Endothelial cell of umbilical vein (primary cell): Measurements from ENCODE around the gene F5. TPM values are rescaled to one million over a fixed set of nuclear protein-coding genes. Genes with fewer than 3 reads are reported as not detected.

ENCODE experiments used
- BruUV-seq: library from RNA; stranded (reverse); fragments of 400-500 nt; replicated peaks from 2 replicates; lab custom pipeline; 2021; lab: Mats Ljungman, UMichigan
- CTCF ChIA-PET: fragments of 300-600, 350-600 bp; sonication (Branson Sonifier 250); formaldehyde crosslinking; loops from one replicate; lab custom pipeline; 2021; ENCODE audit warnings: antibody characterized with exemption, inconsistent platforms; lab: Charles Lee
- POLR2A ChIA-PET: fragments of 300-600, 350-600 bp; sonication (Branson Sonifier 250); formaldehyde crosslinking; loops from one replicate; lab custom pipeline; 2021; ENCODE audit warnings: antibody characterized with exemption, inconsistent platforms; lab: Charles Lee
- DNase-seq: peaks from one replicate; pipeline ENCODE4 v3.0.0-alpha.2; 2011; ENCODE audit warnings: low read depth, low spot score
- FAIRE-seq: peaks from 2 replicates; lab custom pipeline; 2011; peaks lifted over from hg19 to GRCh38; lab: Jason Lieb, UNC
- H2AFZ ChIP-seq: 2 replicates; pipeline ENCODE4 v1.6.0; 2012; ENCODE audit warnings: low read depth, low read length, control low read depth, inconsistent platforms
- H3K27ac ChIP-seq: 2 replicates; pipeline ENCODE4 v1.5.1; 2011; ENCODE audit warnings: low read depth, mild to moderate bottlenecking, control low read depth, low read length, moderate library complexity; ENCODE audit not compliant: insufficient read depth
- H3K27me3 ChIP-seq, 2 experiments: 2 replicates each; pipeline versions ENCODE4 v1.6.0 to v1.6.1; 2011; ENCODE audit warnings: low read length in 2 of 2, mixed read lengths in 1 of 2; ENCODE audit not compliant: control insufficient read depth in 2 of 2, insufficient read depth in 2 of 2
- H3K36me3 ChIP-seq, 2 experiments: 2 replicates in 1 of 2; 3 replicates in 1 of 2; pipeline ENCODE4 v1.5.1; 2011; ENCODE audit warnings: low read length in 2 of 2, mild to moderate bottlenecking in 1 of 2, moderate library complexity in 1 of 2; ENCODE audit not compliant: control insufficient read depth in 2 of 2, insufficient read depth in 2 of 2; ENCODE audit errors: extremely low read depth in 1 of 2
- H3K4me1 ChIP-seq: 3 replicates; pipeline ENCODE4 v1.5.1; 2011; ENCODE audit warnings: mild to moderate bottlenecking, low read length; ENCODE audit not compliant: control insufficient read depth, insufficient read depth; ENCODE audit errors: extremely low read depth
- H3K4me2 ChIP-seq: 2 replicates; pipeline ENCODE4 v1.6.1; 2011; ENCODE audit warnings: low read length, control low read depth, mixed read lengths; ENCODE audit not compliant: insufficient read depth
- H3K4me3 ChIP-seq, 3 experiments: fragments of 200-600 bp in 1 of 3; sonication (generic), shearing (Covaris generic) in 1 of 3; replicated peaks in 1 of 3; 2 replicates each; pipeline ENCODE4 v1.5.1; 2011 to 2016; ENCODE audit warnings: control low read depth in 3 of 3, low read length in 3 of 3, mild to moderate bottlenecking in 2 of 3, inconsistent platforms in 1 of 3, low read depth in 1 of 3, moderate library complexity in 1 of 3; ENCODE audit not compliant: insufficient read depth in 1 of 3
- H3K79me2 ChIP-seq: 2 replicates; pipeline ENCODE4 v1.6.0; 2012; ENCODE audit warnings: low read length, inconsistent platforms; ENCODE audit not compliant: control insufficient read depth, insufficient read depth
- H3K9ac ChIP-seq: replicated peaks from 2 replicates; pipeline ENCODE3; 2011; ENCODE audit warnings: low read length, control low read depth; ENCODE audit not compliant: insufficient read depth; ENCODE audit errors: extremely low read depth
- H3K9me1 ChIP-seq: replicated peaks from 3 replicates; pipeline ENCODE4 v1.6.0; 2011; ENCODE audit warnings: mild to moderate bottlenecking, low read length; ENCODE audit not compliant: control insufficient read depth, insufficient read depth; ENCODE audit errors: extremely low read depth
- H3K9me3 ChIP-seq: replicated peaks from 2 replicates; pipeline ENCODE4 v1.5.1; 2012; ENCODE audit warnings: low read length, inconsistent platforms; ENCODE audit not compliant: control insufficient read depth, insufficient read depth
- H4K20me1 ChIP-seq: replicated peaks from 2 replicates; pipeline ENCODE3; 2011; ENCODE audit warnings: mild to moderate bottlenecking, low read length; ENCODE audit not compliant: control insufficient read depth, insufficient read depth; ENCODE audit errors: extremely low read depth
- CTCF ChIP-seq, 2 donors: IDR thresholded peaks; 1 replicate in 1 of 2; 2 replicates in 1 of 2; pipeline ENCODE4 v1.5.1; 2011; ENCODE audit warnings: low read length in 2 of 2, mild to moderate bottlenecking in 2 of 2, moderate library complexity in 2 of 2, control low read depth in 1 of 2, inconsistent platforms in 1 of 2, low read depth in 1 of 2; ENCODE audit not compliant: insufficient read depth in 1 of 2; ENCODE audit errors: extremely low read depth in 1 of 2
- EZH2 ChIP-seq: IDR thresholded peaks from 2 replicates; pipeline ENCODE4 v1.6.1; 2012; ENCODE audit warnings: borderline replicate concordance, low read depth, mild to moderate bottlenecking, moderate library complexity, low read length, inconsistent platforms; ENCODE audit not compliant: severe bottlenecking
- FOS ChIP-seq: IDR thresholded peaks from 2 replicates; pipeline ENCODE4 v1.6.1; 2011; ENCODE audit warnings: mild to moderate bottlenecking, low read length, moderate library complexity, borderline replicate concordance; ENCODE audit not compliant: insufficient read depth
- MYC ChIP-seq: IDR thresholded peaks from one replicate; pipeline ENCODE4 v1.6.1; 2011; ENCODE audit warnings: mild to moderate bottlenecking, low read depth, low read length
- POLR2A ChIP-seq: IDR thresholded peaks from 2 replicates; pipeline ENCODE4 v1.6.1; 2012; ENCODE audit warnings: low read depth, mild to moderate bottlenecking, control low read depth, low read length
- dilution Hi-C: fragments of 300-500 bp; cut with MboI; formaldehyde crosslinking; loops from one replicate; pipeline ENCODE4 v1.15.0; 2019; ENCODE audit warnings: low sequenced_read_pairs; ENCODE audit not compliant: extremely low pct_ligation_motif_present
- intact Hi-C: fragments of 100-400 bp; cut with micrococcal nuclease; formaldehyde crosslinking; loops from one replicate; pipeline ENCODE4 v1.10.0; 2022
- polyA plus RNA-seq, 4 experiments: library from polyadenylated mRNA; depleted of rRNA in 3 of 4; stranded (reverse) in 3 of 4; unstranded in 1 of 4; fragments of >200 nt; gene quantifications; 2 replicates each; pipeline versions ENCODE4 v1.2.1 to v1.2.3, GENCODE V29; 2011 to 2012; ENCODE audit warnings: missing spikeins in 1 of 4
- total RNA-seq: library from RNA; stranded (reverse); gene quantifications from 2 replicates; pipeline ENCODE4 v1.2.3, GENCODE V29; 2021

Gene F5
- total and polyA plus RNA-seq, 2 donors (not counting 3 experiments of a cell fraction or from before 2014, with no cell fraction given): not detected

GRCh38 chr1:169546087-169546995, 39.9 kb downstream of the F5 start:
- POLR2A ChIA-PET: no interaction called here
- no peak overlapping the region for H2AFZ ChIP-seq
- no peaks in the 10 kb centered on the region for H4K20me1 ChIP-seq
- CTCF ChIA-PET: interaction anchor here (0.6 to 4.5 kb wide), 48 partner anchors 8 to 1204 kb away, joined by 3 to 204 read pairs (median 5); partner anchors contain the start of genes BLZF1, CCDC181, F5 and METTL18
- no peaks in the 10 kb centered on the region for H3K79me2 ChIP-seq
- no peak overlapping the region for H3K4me2 ChIP-seq
- no peak overlapping the region for H3K27ac ChIP-seq
- H3K9ac ChIP-seq: no peak overlapping the region
- peaks cover 0 to 2% of the 10 kb centered on the region in 2 experiments for H3K27me3 ChIP-seq
- FAIRE-seq: peak; percentile 96
- no peaks in the 10 kb centered on the region for H3K4me1 ChIP-seq
- intact Hi-C loops: loop anchor here (1.0 to 2.0 kb wide), 7 partner anchors 60 to 1204 kb away; partner anchors contain the start of gene BLZF1
- H3K4me3 ChIP-seq: no peak overlapping the region
- DNase-seq: peak; percentile 66
- H3K9me3 ChIP-seq: no peaks in the 10 kb centered on the region
- dilution Hi-C loops: no loop called here
- no peaks in the 10 kb centered on the region for H3K9me1 ChIP-seq
- no peak for TF ChIP-seq POLR2A
- no peak for TF ChIP-seq MYC
- TF ChIP-seq CTCF (IDR thresholded peaks at IDR 0.05; ENCODE audit: extremely low read depth in 1 of 2, insufficient read depth in 1 of 2, low read depth in 1 of 2, low read length in 2 of 2): peak; percentile 63 to 66
- TF ChIP-seq EZH2: no peak
- no peak for TF ChIP-seq FOS
- BruUV-seq: no TSS peak
- H3K36me3 ChIP-seq: no peaks in the 10 kb centered on the region
